NCI-H187 (cell line): ENCODE measurements around the gene TJP2.
A peak's percentile ranks its signal among the peaks of the same experiment; 100 is the strongest.

ENCODE experiments used
- DNase-seq, 2 experiments: peaks; one replicate each; lab custom pipeline; 2025; lab: John Stamatoyannopoulos, UW

TJP2 gene

GRCh38 chr9:69232135-69232534 lies 58.1 kb downstream of the TJP2 start:
- no peak for DNase-seq

- DNase-seq: no peak
These were observed 60.6 kb downstream of the TJP2 start for GRCh38 chr9:69234683-69235082.

- no peak for DNase-seq
These were observed 62.1 kb downstream of the TJP2 start for GRCh38 chr9:69236188-69236587.

GRCh38 chr9:69237702-69238295 lies 63.7 kb downstream of the TJP2 start:
- no peak for DNase-seq

- no peak for DNase-seq
These were observed 69.0 kb downstream of the TJP2 start for GRCh38 chr9:69243116-69243515.

GRCh38 chr9:69246629-69247028 lies 72.6 kb downstream of the TJP2 start:
- DNase-seq: no peak

- DNase-seq: no peak
These were observed 73.9 kb downstream of the TJP2 start for GRCh38 chr9:69248005-69248404.

GRCh38 chr9:69249337-69249736 lies 75.3 kb downstream of the TJP2 start:
- no peak for DNase-seq

GRCh38 chr9:69250681-69251080 lies 76.6 kb downstream of the TJP2 start:
- no peak for DNase-seq

- DNase-seq: no peak
These were observed 78.4 kb downstream of the TJP2 start for GRCh38 chr9:69252436-69252835.

- no peak for DNase-seq
These were observed 79.0 kb downstream of the TJP2 start for GRCh38 chr9:69253057-69253456.

- DNase-seq: no peak
These were observed 80.1 kb downstream of the TJP2 start for GRCh38 chr9:69254223-69254622.

GRCh38 chr9:69255591-69255990 lies 81.5 kb downstream of the TJP2 start:
- DNase-seq: no peak

- no peak for DNase-seq
These were observed 84.5 kb downstream of the TJP2 start for GRCh38 chr9:69258551-69258950.

- no peak for DNase-seq
These were observed 86.1 kb downstream of the TJP2 start for GRCh38 chr9:69260161-69260560.

- no peak for DNase-seq
These were observed 87.6 kb downstream of the TJP2 start for GRCh38 chr9:69261636-69262035.

- DNase-seq: no peak
These were observed 90.4 kb downstream of the TJP2 start for GRCh38 chr9:69264526-69264925.

- no peak for DNase-seq
These were observed 91.8 kb downstream of the TJP2 start for GRCh38 chr9:69265891-69266290.

- DNase-seq: no peak
These were observed 98.1 kb downstream of the TJP2 start for GRCh38 chr9:69272212-69272611.

- DNase-seq: peak in 1 of 2 experiments; percentile 8
These were observed 99.1 kb downstream of the TJP2 start for GRCh38 chr9:69273161-69273560.

- DNase-seq: no peak
These were observed 102.7 kb downstream of the TJP2 start for GRCh38 chr9:69276775-69277174.

- DNase-seq: no peak
These were observed 105.1 kb downstream of the TJP2 start for GRCh38 chr9:69279084-69279731.

- no peak for DNase-seq
These were observed 105.7 kb downstream of the TJP2 start for GRCh38 chr9:69279733-69280132.

- DNase-seq: no peak
These were observed 108.9 kb downstream of the TJP2 start for GRCh38 chr9:69283003-69283402.
